Measurements from ENCODE around the gene DCUN1D5.

DNA sequence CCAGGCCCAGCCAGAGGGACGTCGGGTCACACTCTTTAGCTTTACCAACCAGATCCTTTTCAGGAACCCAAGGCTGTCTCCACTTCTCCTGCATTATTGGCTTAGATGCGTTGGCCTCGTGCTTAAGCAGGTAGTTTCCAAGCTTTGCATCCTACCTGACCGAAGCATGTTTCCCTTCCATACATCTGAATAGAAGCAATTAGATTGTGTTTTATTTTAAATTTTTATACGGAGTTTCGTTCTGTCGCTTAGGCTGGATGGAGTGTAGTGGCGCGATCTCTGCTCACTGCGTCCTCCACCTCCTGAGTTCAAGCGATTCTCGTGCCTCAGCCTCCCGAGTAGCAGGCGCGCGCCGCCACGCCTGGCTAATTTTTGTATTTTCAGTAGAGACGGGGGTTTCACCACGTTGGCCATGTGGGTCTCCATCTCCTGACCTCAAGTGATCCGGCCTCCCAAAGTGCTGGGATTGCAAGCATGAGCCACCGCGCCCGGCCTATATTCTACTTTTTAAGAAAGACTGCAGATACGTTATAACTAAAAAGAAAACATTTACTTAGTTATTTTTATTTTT is 17.9 kb upstream of the DCUN1D5 start:
- no peak for TF ChIP-seq BACH1 (tag; IDR thresholded peaks at IDR 0.05)
- no peak for TF ChIP-seq ZNF263 (CRISPR knock-in tag; IDR thresholded peaks at IDR 0.05; ENCODE audit: borderline replicate concordance)
- TF ChIP-seq, protein P1, sequence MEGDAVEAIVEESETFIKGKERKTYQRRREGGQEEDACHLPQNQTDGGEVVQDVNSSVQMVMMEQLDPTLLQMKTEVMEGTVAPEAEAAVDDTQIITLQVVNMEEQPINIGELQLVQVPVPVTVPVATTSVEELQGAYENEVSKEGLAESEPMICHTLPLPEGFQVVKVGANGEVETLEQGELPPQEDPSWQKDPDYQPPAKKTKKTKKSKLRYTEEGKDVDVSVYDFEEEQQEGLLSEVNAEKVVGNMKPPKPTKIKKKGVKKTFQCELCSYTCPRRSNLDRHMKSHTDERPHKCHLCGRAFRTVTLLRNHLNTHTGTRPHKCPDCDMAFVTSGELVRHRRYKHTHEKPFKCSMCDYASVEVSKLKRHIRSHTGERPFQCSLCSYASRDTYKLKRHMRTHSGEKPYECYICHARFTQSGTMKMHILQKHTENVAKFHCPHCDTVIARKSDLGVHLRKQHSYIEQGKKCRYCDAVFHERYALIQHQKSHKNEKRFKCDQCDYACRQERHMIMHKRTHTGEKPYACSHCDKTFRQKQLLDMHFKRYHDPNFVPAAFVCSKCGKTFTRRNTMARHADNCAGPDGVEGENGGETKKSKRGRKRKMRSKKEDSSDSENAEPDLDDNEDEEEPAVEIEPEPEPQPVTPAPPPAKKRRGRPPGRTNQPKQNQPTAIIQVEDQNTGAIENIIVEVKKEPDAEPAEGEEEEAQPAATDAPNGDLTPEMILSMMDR (IDR thresholded peaks at IDR 0.05 in 2 of 3, conservative IDR thresholded peaks at IDR 0.05 in 1 of 3; ENCODE audit: insufficient read depth in 2 of 3, low read depth in 1 of 3, low read length in 3 of 3) = no peak
- TF ChIP-seq CAMTA2 (CRISPR knock-in tag; conservative IDR thresholded peaks at IDR 0.05) = no peak
- no peak for TF ChIP-seq RCOR1 (IDR thresholded peaks at IDR 0.05; ENCODE audit: borderline replicate concordance in 1 of 2, low read depth in 2 of 2, low read length in 2 of 2)
- TF ChIP-seq SAFB2 (IDR thresholded peaks at IDR 0.05; ENCODE audit: borderline replicate concordance, low read depth, low read length, severe bottlenecking) = no peak
- no peak for TF ChIP-seq NR1H2 (CRISPR knock-in tag; IDR thresholded peaks at IDR 0.05)
